ENCODE data around the gene HCFC1. TPM values are rescaled to one million over a fixed set of nuclear protein-coding genes. Genes with fewer than 3 reads are reported as not detected.

Gene HCFC1
- total and polyA plus RNA-seq, 2 of the 8 experiments (the other 6 are each of a cell fraction or from before 2014, with no cell fraction given) = 24.9 to 117 TPM

GRCh38 chrX:153902385-153902784, 69.2 kb downstream of the HCFC1 start:
- no peaks in the 10 kb centered on the region for H3K79me2 ChIP-seq (ENCODE audit: control insufficient read depth in 1 of 2, insufficient read depth in 2 of 2, low read length in 2 of 2)
- H3K56ac ChIP-seq (replicated peaks; ENCODE audit: insufficient read length, low read depth, low read length) = no peak overlapping the region
- H3K4me3 ChIP-seq (ENCODE audit: extremely low read depth in 1 of 4, insufficient read depth in 2 of 4, low read depth in 3 of 4, low read length in 4 of 4) = no peak overlapping the region
- no peaks in the 10 kb centered on the region for H3K9me3 ChIP-seq (ENCODE audit: insufficient read depth in 2 of 2, low read depth in 1 of 2, low read length in 1 of 2)
- H3K23ac ChIP-seq (ENCODE audit: insufficient read length) = no peak overlapping the region
- no peaks in the 10 kb centered on the region for H3K79me1 ChIP-seq (ENCODE audit: low read depth, low read length)
- no peak overlapping the region for H3K14ac ChIP-seq (ENCODE audit: insufficient read length)
- DNase-seq (ENCODE audit: low read depth in 1 of 2, low spot score in 2 of 2) (no peak), FAIRE-seq (no peak)
- H3K27ac ChIP-seq (ENCODE audit: low read depth, low read length) = no peak overlapping the region
- no peak overlapping the region for H4K5ac ChIP-seq (ENCODE audit: insufficient read length, low read depth, low read length)
- H4K8ac ChIP-seq (ENCODE audit: extremely low read depth, insufficient read depth, low read length) = no peak overlapping the region
- ChIA-PET CTCF (ENCODE audit: partially characterized antibody) (interaction anchor here (1.1 kb wide), 1 partner anchor 23 kb away, joined by 3 read pairs; no protein-coding TSS in a partner anchor), POLR2A (ENCODE audit: partially characterized antibody) (interaction anchor here (0.6 to 0.7 kb wide), 3 partner anchors 9 to 39 kb away, joined by 3 read pairs; partner anchors contain the start of gene ARHGAP4)
- TF ChIP-seq ATF3 (IDR thresholded peaks at IDR 0.05; ENCODE audit: insufficient read depth, low read depth, low read length) (no peak), MAX (IDR thresholded peaks at IDR 0.05) (no peak), EP300 (IDR thresholded peaks at IDR 0.05; ENCODE audit: borderline replicate concordance in 1 of 2, low read depth in 2 of 2, low read length in 2 of 2) (no peak), RFX5 (IDR thresholded peaks at IDR 0.05; ENCODE audit: borderline replicate concordance, low read depth, low read length) (no peak), SIN3A (conservative IDR thresholded peaks at IDR 0.05 in 1 of 2, IDR thresholded peaks at IDR 0.05 in 1 of 2; ENCODE audit: low read depth in 1 of 2, low read length in 2 of 2) (no peak), CHD1 (IDR thresholded peaks at IDR 0.05; ENCODE audit: low read depth, low read length) (no peak)
- WGBS, 2 experiments (ENCODE audit: extremely low coverage in 1 of 2, insufficient coverage in 1 of 2, insufficient read length in 1 of 2, insufficient replicate concordance in 2 of 2, low coverage in 1 of 2, low lambda C conversion rate in 2 of 2, missing lambda C conversion rate in 1 of 2) = 78% methylated on average over 5 of the region's 10 CpGs; no CpG with 5 or more reads in 1 of the 2 experiments
- H3K4me1 ChIP-seq (replicated peaks in 1 of 4; ENCODE audit: control insufficient read depth in 3 of 4, insufficient read depth in 4 of 4, low read length in 3 of 4) = peaks cover 0 to 12% (median 0%) of the 10 kb centered on the region in 4 experiments; a peak in 1 of 7 replicates
- no peak overlapping the region for H2BK120ac ChIP-seq (replicated peaks; ENCODE audit: low read depth, low read length)
- no peak overlapping the region for H2BK15ac ChIP-seq (ENCODE audit: low read length)
- no peak overlapping the region for H2AK5ac ChIP-seq (ENCODE audit: low read depth, low read length)
- peak overlapping the region; percentile 60; the same call in 1 of the 2 replicates for H2BK12ac ChIP-seq (ENCODE audit: low read depth, low read length)
- H3K9ac ChIP-seq (replicated peaks in 1 of 4; ENCODE audit: extremely low read depth in 1 of 4, low read depth in 3 of 4, low read length in 3 of 4) = no peak overlapping the region
- H3K4me2 ChIP-seq (ENCODE audit: insufficient read depth in 1 of 2, low read depth in 2 of 2, low read length in 2 of 2) = no peak overlapping the region
- no peak overlapping the region for H2BK20ac ChIP-seq (ENCODE audit: low read length)
- H3K4ac ChIP-seq (replicated peaks; ENCODE audit: insufficient read length, low read depth, low read length) = no peak overlapping the region
- no peak overlapping the region for H3K18ac ChIP-seq (ENCODE audit: extremely low read depth, low read length)
- H2BK5ac ChIP-seq (ENCODE audit: low read depth, low read length) = no peak overlapping the region
- H3K27me3 ChIP-seq (replicated peaks in 1 of 4; ENCODE audit: control insufficient read depth in 3 of 4, extremely low read depth in 1 of 4, insufficient read depth in 3 of 4, low read length in 3 of 4) = no peaks in the 10 kb centered on the region
- no peak overlapping the region for H4K91ac ChIP-seq (replicated peaks; ENCODE audit: insufficient read length, low read length)
- peaks cover 0 to 4% of the 10 kb centered on the region in 2 experiments for H4K20me1 ChIP-seq (replicated peaks in 1 of 2; ENCODE audit: control insufficient read depth in 1 of 2, insufficient read depth in 2 of 2, low read length in 2 of 2)
- no peaks in the 10 kb centered on the region for H3K36me3 ChIP-seq (ENCODE audit: control insufficient read depth in 2 of 4, insufficient read depth in 4 of 4, low read length in 3 of 4)
- peaks cover 3% of the 10 kb centered on the region; the same call in 1 of the 2 replicates for H3K23me2 ChIP-seq (ENCODE audit: low read depth, low read length)
- H2AFZ ChIP-seq (ENCODE audit: low read length) = no peak overlapping the region
